GM19324 (cell line): ENCODE data around the gene F7.
"Not testable (repeated sequence)": the region's sequence is repeated elsewhere in the genome, so short reads cannot be mapped to it uniquely, and the experiment has no call there.

Experiments
- ATAC-seq: cut with Tn5 transposase; IDR thresholded peaks from one replicate; pipeline ENCODE4 v1.9.1; 2021; ENCODE audit warnings: mild to moderate bottlenecking, moderate library complexity; ENCODE audit not compliant: unreplicated experiment, low FRiP score

Gene F7

GRCh38 chr13:113098162-113098732 lies 7.3 kb upstream of the F7 start:
- no peak for ATAC-seq

- ATAC-seq, result no peak
These were observed 6.4 kb upstream of the F7 start for GRCh38 chr13:113099142-113099541.

GRCh38 chr13:113102302-113102701 lies 3.3 kb upstream of the F7 start:
- not testable (repeated sequence) for ATAC-seq

GRCh38 chr13:113102727-113103126 lies 2.9 kb upstream of the F7 start:
- ATAC-seq, result no peak

GRCh38 chr13:113103646-113104045 lies 1.9 kb upstream of the F7 start:
- no peak for ATAC-seq

GRCh38 chr13:113105921-113106452 lies 396 bp downstream of the F7 start:
- no peak for ATAC-seq

GRCh38 chr13:113106711-113107351 lies 1.2 kb downstream of the F7 start:
- ATAC-seq, result no peak

GRCh38 chr13:113108521-113108920 lies 2.9 kb downstream of the F7 start:
- not testable (repeated sequence) for ATAC-seq

- no peak for ATAC-seq
These were observed 3.8 kb downstream of the F7 start for GRCh38 chr13:113109151-113110047.

- ATAC-seq, result no peak
These were observed 4.7 kb downstream of the F7 start for GRCh38 chr13:113110048-113110851.

GRCh38 chr13:113110852-113111315 lies 5.3 kb downstream of the F7 start:
- ATAC-seq, result no peak

GRCh38 chr13:113111821-113112220 lies 6.2 kb downstream of the F7 start:
- not testable (repeated sequence) for ATAC-seq

GRCh38 chr13:113112475-113112874 lies 6.9 kb downstream of the F7 start:
- ATAC-seq, result not testable (repeated sequence)

- ATAC-seq, result no peak
These were observed 7.6 kb downstream of the F7 start for GRCh38 chr13:113112893-113113845.

- no peak for ATAC-seq
These were observed 8.3 kb downstream of the F7 start for GRCh38 chr13:113113846-113114271.

GRCh38 chr13:113114511-113115362 lies 9.1 kb downstream of the F7 start:
- ATAC-seq, result no peak

- no peak for ATAC-seq
These were observed 10.0 kb downstream of the F7 start for GRCh38 chr13:113115363-113116205.
